SK-N-SH treated with all-trans-retinoic acid at 6 μM for 48 hours (cell line): ENCODE data around the gene HRH3.

Source experiments
- ATAC-seq: fragments of 200-7000 bp; cut with Tn5 transposase; 3 replicates; pipeline ENCODE4 v1.9.1; 2020; ENCODE audit warnings: mild to moderate bottlenecking, moderate library complexity
- BACH2 ChIP-seq: fragments of 250-450 bp; sonication (Bioruptor Pico); IDR thresholded peaks from 2 replicates; pipeline ENCODE4 v1.9.0; 2021; ENCODE audit warnings: mild to moderate bottlenecking, borderline replicate concordance
- CREB5 ChIP-seq: fragments of 250-450 bp; sonication (Bioruptor Pico); IDR thresholded peaks from 2 replicates; pipeline ENCODE4 v1.5.1; 2020; ENCODE audit warnings: low read depth, mild to moderate bottlenecking, moderate library complexity
- CSDC2 ChIP-seq: fragments of 250-450 bp; sonication (Bioruptor Pico); IDR thresholded peaks from 2 replicates; pipeline ENCODE4 v1.5.0; 2020; ENCODE audit warnings: mild to moderate bottlenecking, moderate library complexity
- ESRRG ChIP-seq: fragments of 250-450 bp; sonication (Bioruptor Pico); IDR thresholded peaks from 2 replicates; pipeline ENCODE4 v1.6.1; 2021; ENCODE audit warnings: mild to moderate bottlenecking
- GLIS3 ChIP-seq: fragments of 250-450 bp; sonication (Bioruptor Pico); IDR thresholded peaks from 2 replicates; pipeline ENCODE4 v1.5.0; 2020; ENCODE audit warnings: mild to moderate bottlenecking, moderate library complexity
- ISL1 ChIP-seq: fragments of 250-450 bp; sonication (Bioruptor Pico); IDR thresholded peaks from 2 replicates; pipeline ENCODE4 v2.1.2; 2022; ENCODE audit warnings: mild to moderate bottlenecking, moderate library complexity
- OSR1 ChIP-seq: fragments of 250-450 bp; sonication (Bioruptor Pico); IDR thresholded peaks from 2 replicates; pipeline ENCODE4 v1.8.0; 2022; ENCODE audit warnings: moderate library complexity, mild to moderate bottlenecking, inconsistent platforms
- PATZ1 ChIP-seq: fragments of 250-450 bp; sonication (Bioruptor Pico); IDR thresholded peaks from 2 replicates; pipeline ENCODE4 v1.8.0; 2020; ENCODE audit warnings: mild to moderate bottlenecking, moderate library complexity, borderline replicate concordance
- POU6F1 ChIP-seq: fragments of 250-450 bp; sonication (Bioruptor Pico); IDR thresholded peaks from 2 replicates; pipeline ENCODE4 v1.8.0; 2021; ENCODE audit warnings: low read depth, mild to moderate bottlenecking, moderate library complexity, borderline replicate concordance
- RARB ChIP-seq: fragments of 250-450 bp; sonication (Bioruptor Pico); IDR thresholded peaks from 2 replicates; pipeline ENCODE4 v1.8.0; 2021; ENCODE audit warnings: mild to moderate bottlenecking, moderate library complexity
- SNAI2 ChIP-seq: fragments of 250-450 bp; sonication (Bioruptor Pico); IDR thresholded peaks from 2 replicates; pipeline ENCODE4 v1.5.0; 2020; ENCODE audit warnings: mild to moderate bottlenecking, moderate library complexity
- TCF4 ChIP-seq: fragments of 250-450 bp; sonication (Bioruptor Pico); IDR thresholded peaks from 2 replicates; pipeline ENCODE4 v1.8.0; 2021; ENCODE audit warnings: mild to moderate bottlenecking, moderate library complexity, borderline replicate concordance
- TOX ChIP-seq: fragments of 250-450 bp; sonication (Bioruptor Pico); IDR thresholded peaks from 2 replicates; pipeline ENCODE4 v1.8.0; 2021; ENCODE audit warnings: mild to moderate bottlenecking, moderate library complexity, borderline replicate concordance
- TSHZ2 ChIP-seq: fragments of 250-450 bp; sonication (Bioruptor Pico); IDR thresholded peaks from 2 replicates; pipeline ENCODE4 v1.5.0; 2020; ENCODE audit warnings: mild to moderate bottlenecking, moderate library complexity
- ZC3H10 ChIP-seq: fragments of 250-450 bp; sonication (Bioruptor Pico); IDR thresholded peaks from 2 replicates; pipeline ENCODE4 v1.5.1; 2021; ENCODE audit warnings: mild to moderate bottlenecking, moderate library complexity
- ZFP3 ChIP-seq: fragments of 250-450 bp; sonication (Bioruptor Pico); IDR thresholded peaks from 2 replicates; pipeline ENCODE4 v1.5.0; 2020; ENCODE audit warnings: mild to moderate bottlenecking, moderate library complexity
- ZFP30 ChIP-seq: fragments of 450-650 bp; formaldehyde crosslinking; IDR thresholded peaks from 2 replicates; pipeline ENCODE4 v1.5.0; 2022; ENCODE audit warnings: mild to moderate bottlenecking, moderate library complexity
- ZNF565 ChIP-seq: fragments of 450-650 bp; formaldehyde crosslinking; conservative IDR thresholded peaks from 2 replicates; pipeline ENCODE4 v1.5.0; 2020; ENCODE audit warnings: low read depth, mild to moderate bottlenecking, moderate library complexity
- ZNF70 ChIP-seq: fragments of 450-650 bp; formaldehyde crosslinking; IDR thresholded peaks from 2 replicates; pipeline ENCODE4 v1.5.0; 2020; ENCODE audit warnings: mild to moderate bottlenecking, moderate library complexity
- ZNF8 ChIP-seq: fragments of 450-650 bp; formaldehyde crosslinking; IDR thresholded peaks from 2 replicates; pipeline ENCODE4 v1.5.0; 2020; ENCODE audit warnings: mild to moderate bottlenecking, moderate library complexity
- TF ChIP-seq, protein P1 (sequence below): fragments of 250-450 bp; sonication (Bioruptor Pico); IDR thresholded peaks from 2 replicates; pipeline ENCODE4 v1.5.1; 2021; ENCODE audit warnings: mild to moderate bottlenecking, moderate library complexity

The HRH3 gene

DNA sequence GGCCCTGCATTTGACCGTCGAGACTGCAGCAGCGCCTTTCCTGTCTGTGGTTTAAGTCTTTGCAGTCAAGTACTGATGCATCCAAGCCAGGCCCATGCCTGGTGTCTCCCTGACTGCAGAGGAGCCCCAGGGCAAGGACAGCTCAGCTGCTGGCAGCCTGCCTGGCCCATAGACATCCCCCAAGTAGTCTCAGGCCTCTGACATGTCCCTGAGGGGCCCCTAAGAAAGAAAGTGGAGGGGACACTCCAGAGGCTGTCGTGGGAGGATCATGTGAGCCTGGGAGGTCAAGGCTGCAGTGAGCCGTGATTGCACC lies 18.0 kb downstream of the HRH3 start:
- ATAC-seq, result no peak
- TF ChIP-seq ZFP30 (CRISPR knock-in tag) (no peak), OSR1 (CRISPR knock-in tag) (no peak), BACH2 (no peak), GLIS3 (CRISPR knock-in tag) (no peak), TOX (no peak), RARB (CRISPR knock-in tag) (no peak)
- TF ChIP-seq, all 23 proteins: peak for 0

- no peak for ATAC-seq
- no peak for TF ChIP-seq TCF4 (CRISPR knock-in tag)
- TF ChIP-seq ZC3H10, result no peak
- no peak for TF ChIP-seq ZFP30 (CRISPR knock-in tag)
- no peak for TF ChIP-seq CSDC2 (CRISPR knock-in tag)
- no peak for TF ChIP-seq CREB5 (CRISPR knock-in tag)
- TF ChIP-seq ESRRG, result no peak
- TF ChIP-seq SNAI2 (CRISPR knock-in tag), result no peak
- no peak for TF ChIP-seq ZFP3
- no peak for TF ChIP-seq TSHZ2
- TF ChIP-seq ZNF8 (CRISPR knock-in tag), result no peak
- TF ChIP-seq BACH2, result no peak
- TF ChIP-seq, all 23 proteins: peak for 0
Observed at GRCh38 chr20:62201173-62202082, 18.6 kb downstream of the HRH3 start.

GRCh38 chr20:62200491-62201172 lies 19.4 kb downstream of the HRH3 start:
- no peak for ATAC-seq
- TF ChIP-seq ISL1 (CRISPR knock-in tag), result no peak
- no peak for TF ChIP-seq ZNF565 (CRISPR knock-in tag)
- TF ChIP-seq POU6F1 (CRISPR knock-in tag), result no peak
- TF ChIP-seq TOX, result no peak
- TF ChIP-seq TCF4 (CRISPR knock-in tag), result no peak
- TF ChIP-seq ZFP3, result no peak
- no peak for TF ChIP-seq GLIS3 (CRISPR knock-in tag)
- TF ChIP-seq ZNF8 (CRISPR knock-in tag), result no peak
- TF ChIP-seq, protein P1, sequence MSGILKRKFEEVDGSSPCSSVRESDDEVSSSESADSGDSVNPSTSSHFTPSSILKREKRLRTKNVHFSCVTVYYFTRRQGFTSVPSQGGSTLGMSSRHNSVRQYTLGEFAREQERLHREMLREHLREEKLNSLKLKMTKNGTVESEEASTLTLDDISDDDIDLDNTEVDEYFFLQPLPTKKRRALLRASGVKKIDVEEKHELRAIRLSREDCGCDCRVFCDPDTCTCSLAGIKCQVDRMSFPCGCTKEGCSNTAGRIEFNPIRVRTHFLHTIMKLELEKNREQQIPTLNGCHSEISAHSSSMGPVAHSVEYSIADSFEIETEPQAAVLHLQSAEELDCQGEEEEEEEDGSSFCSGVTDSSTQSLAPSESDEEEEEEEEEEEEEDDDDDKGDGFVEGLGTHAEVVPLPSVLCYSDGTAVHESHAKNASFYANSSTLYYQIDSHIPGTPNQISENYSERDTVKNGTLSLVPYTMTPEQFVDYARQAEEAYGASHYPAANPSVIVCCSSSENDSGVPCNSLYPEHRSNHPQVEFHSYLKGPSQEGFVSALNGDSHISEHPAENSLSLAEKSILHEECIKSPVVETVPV, result no peak
- TF ChIP-seq PATZ1 (CRISPR knock-in tag), result no peak
- no peak for TF ChIP-seq ZNF70 (CRISPR knock-in tag)
- no peak for TF ChIP-seq ZFP30 (CRISPR knock-in tag)
